ENCODE measurements around the gene DROSHA. TPM values are rescaled to one million over a fixed set of nuclear protein-coding genes. Genes with fewer than 3 reads are reported as not detected.

DROSHA gene
- total RNA-seq, 1 experiment from 2014 or later, result 73.5 TPM

DNA sequence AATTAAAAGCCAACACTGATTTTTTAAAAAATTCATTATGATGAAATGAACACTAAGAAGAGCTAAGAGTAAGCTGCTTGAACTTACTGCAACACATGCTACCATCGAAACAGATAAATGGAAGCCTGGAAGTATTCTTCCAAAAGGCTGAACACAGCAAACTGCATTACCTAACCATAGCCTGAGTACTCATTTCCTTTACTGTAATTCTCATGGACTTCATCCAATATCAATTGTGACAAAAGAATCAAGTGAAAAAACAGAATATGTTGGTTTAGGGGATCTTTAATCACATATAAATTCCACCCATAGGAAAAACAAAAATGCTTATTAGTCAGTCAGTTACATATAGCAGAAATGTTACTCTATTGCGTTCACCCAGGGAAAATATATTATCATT, 68.5 kb downstream of the DROSHA start:
- CTCF ChIA-PET, result no interaction called here
- no peak for ATAC-seq

More for the DNA sequence above, 68.5 kb downstream of the DROSHA start:
- ChIA-PET POLR2A (no interaction called here), RAD21 (ENCODE audit: low non-redundant PET in 1 of 2, low total read pairs in 2 of 2, uncharacterized antibody in 2 of 2, unreplicated experiment in 2 of 2) (no interaction called here)
- Histone ChIP-seq H3K79me2 (ENCODE audit: insufficient read depth, low read length) (no peaks in the 10 kb centered on the region), H3K4me1 (ENCODE audit: control insufficient read depth in 1 of 2, insufficient read depth in 2 of 2, low read length in 2 of 2) (no peaks in the 10 kb centered on the region), H4K20me1 (ENCODE audit: insufficient read depth) (no peaks in the 10 kb centered on the region), H3K4me2 (ENCODE audit: low read length) (no peak overlapping the region), H3K9ac (ENCODE audit: low read length) (no peak overlapping the region), H3K9me2 (ENCODE audit: insufficient read depth) (no peaks in the 10 kb centered on the region), H3K4me3 (replicated peaks in 1 of 2; ENCODE audit: low read depth in 1 of 2, low read length in 2 of 2) (no peak overlapping the region), H2AFZ (ENCODE audit: low read depth, low read length, poor library complexity, severe bottlenecking) (no peak overlapping the region), H3K27ac (ENCODE audit: low read depth, low read length) (no peak overlapping the region), H3K36me3 (ENCODE audit: control insufficient read depth in 1 of 2, insufficient read depth in 2 of 2, low read length in 2 of 2) (peaks cover 32 to 38% of the 10 kb centered on the region in 2 experiments; a peak in 3 of 4 replicates), H3K9me3 (ENCODE audit: control insufficient read depth in 1 of 2, insufficient read depth in 1 of 2, low read depth in 1 of 2, low read length in 2 of 2) (no peaks in the 10 kb centered on the region), H3K27me3 (ENCODE audit: insufficient read depth, low read length) (no peaks in the 10 kb centered on the region)
- intact Hi-C loops (cut with micrococcal nuclease), result no loop called here
- no peak for TF ChIP-seq SP1 (IDR thresholded peaks at IDR 0.05; ENCODE audit: low read depth)
- TF ChIP-seq MAX (IDR thresholded peaks at IDR 0.05), result no peak
- TF ChIP-seq POLR2AphosphoS5 (IDR thresholded peaks at IDR 0.05; ENCODE audit: low read depth, low read length), result no peak
- TF ChIP-seq, protein P1, sequence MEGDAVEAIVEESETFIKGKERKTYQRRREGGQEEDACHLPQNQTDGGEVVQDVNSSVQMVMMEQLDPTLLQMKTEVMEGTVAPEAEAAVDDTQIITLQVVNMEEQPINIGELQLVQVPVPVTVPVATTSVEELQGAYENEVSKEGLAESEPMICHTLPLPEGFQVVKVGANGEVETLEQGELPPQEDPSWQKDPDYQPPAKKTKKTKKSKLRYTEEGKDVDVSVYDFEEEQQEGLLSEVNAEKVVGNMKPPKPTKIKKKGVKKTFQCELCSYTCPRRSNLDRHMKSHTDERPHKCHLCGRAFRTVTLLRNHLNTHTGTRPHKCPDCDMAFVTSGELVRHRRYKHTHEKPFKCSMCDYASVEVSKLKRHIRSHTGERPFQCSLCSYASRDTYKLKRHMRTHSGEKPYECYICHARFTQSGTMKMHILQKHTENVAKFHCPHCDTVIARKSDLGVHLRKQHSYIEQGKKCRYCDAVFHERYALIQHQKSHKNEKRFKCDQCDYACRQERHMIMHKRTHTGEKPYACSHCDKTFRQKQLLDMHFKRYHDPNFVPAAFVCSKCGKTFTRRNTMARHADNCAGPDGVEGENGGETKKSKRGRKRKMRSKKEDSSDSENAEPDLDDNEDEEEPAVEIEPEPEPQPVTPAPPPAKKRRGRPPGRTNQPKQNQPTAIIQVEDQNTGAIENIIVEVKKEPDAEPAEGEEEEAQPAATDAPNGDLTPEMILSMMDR (IDR thresholded peaks at IDR 0.05 in 2 of 3, conservative IDR thresholded peaks at IDR 0.05 in 1 of 3; ENCODE audit: borderline replicate concordance in 1 of 3, insufficient read depth in 1 of 3, low read depth in 2 of 3, low read length in 2 of 3), result no peak
- TF ChIP-seq JUND (IDR thresholded peaks at IDR 0.05), result no peak
- TF ChIP-seq RAD21 (IDR thresholded peaks at IDR 0.05; ENCODE audit: low read depth), result no peak
- no peak for TF ChIP-seq SRF (IDR thresholded peaks at IDR 0.05; ENCODE audit: low read depth)
- TF ChIP-seq EZH2 (IDR thresholded peaks at IDR 0.05), result no peak
- TF ChIP-seq SIN3A (IDR thresholded peaks at IDR 0.05; ENCODE audit: low read depth), result no peak
- TF ChIP-seq, protein P2, sequence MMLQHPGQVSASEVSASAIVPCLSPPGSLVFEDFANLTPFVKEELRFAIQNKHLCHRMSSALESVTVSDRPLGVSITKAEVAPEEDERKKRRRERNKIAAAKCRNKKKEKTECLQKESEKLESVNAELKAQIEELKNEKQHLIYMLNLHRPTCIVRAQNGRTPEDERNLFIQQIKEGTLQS (IDR thresholded peaks at IDR 0.05), result no peak
- TF ChIP-seq, protein P3, sequence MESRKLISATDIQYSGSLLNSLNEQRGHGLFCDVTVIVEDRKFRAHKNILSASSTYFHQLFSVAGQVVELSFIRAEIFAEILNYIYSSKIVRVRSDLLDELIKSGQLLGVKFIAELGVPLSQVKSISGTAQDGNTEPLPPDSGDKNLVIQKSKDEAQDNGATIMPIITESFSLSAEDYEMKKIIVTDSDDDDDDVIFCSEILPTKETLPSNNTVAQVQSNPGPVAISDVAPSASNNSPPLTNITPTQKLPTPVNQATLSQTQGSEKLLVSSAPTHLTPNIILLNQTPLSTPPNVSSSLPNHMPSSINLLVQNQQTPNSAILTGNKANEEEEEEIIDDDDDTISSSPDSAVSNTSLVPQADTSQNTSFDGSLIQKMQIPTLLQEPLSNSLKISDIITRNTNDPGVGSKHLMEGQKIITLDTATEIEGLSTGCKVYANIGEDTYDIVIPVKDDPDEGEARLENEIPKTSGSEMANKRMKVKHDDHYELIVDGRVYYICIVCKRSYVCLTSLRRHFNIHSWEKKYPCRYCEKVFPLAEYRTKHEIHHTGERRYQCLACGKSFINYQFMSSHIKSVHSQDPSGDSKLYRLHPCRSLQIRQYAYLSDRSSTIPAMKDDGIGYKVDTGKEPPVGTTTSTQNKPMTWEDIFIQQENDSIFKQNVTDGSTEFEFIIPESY (IDR thresholded peaks at IDR 0.05; ENCODE audit: extremely low read depth, insufficient replicate concordance, low read length), result no peak
- no peak for TF ChIP-seq CBX3 (IDR thresholded peaks at IDR 0.05; ENCODE audit: low read depth)
- no peak for TF ChIP-seq EGR1 (IDR thresholded peaks at IDR 0.05; ENCODE audit: low read depth)
- no peak for TF ChIP-seq CEBPB (IDR thresholded peaks at IDR 0.05; ENCODE audit: low read depth)
- no peak for TF ChIP-seq FOSL1 (IDR thresholded peaks at IDR 0.05; ENCODE audit: low read depth)
- no peak for TF ChIP-seq POLR2A (IDR thresholded peaks at IDR 0.05; ENCODE audit: borderline replicate concordance, extremely low read depth, insufficient read depth, insufficient read length)
- DNase-seq (ENCODE audit: low read depth, low spot score), result no peak
- BruUV-seq (replicated peaks), result no TSS peak
